IMR-90 (cell line): ENCODE results near the gene CDH7.

Experiments
- CTCF ChIP-seq: conservative IDR thresholded peaks from 2 replicates; pipeline ENCODE4 v1.5.1; 2012; ENCODE audit warnings: mild to moderate bottlenecking, low read depth, low read length, improper control_type of control experiment
- MAFK ChIP-seq: IDR thresholded peaks from 2 replicates; pipeline ENCODE4 v1.6.1; 2012; ENCODE audit warnings: low read depth, low read length, improper control_type of control experiment
- NFE2L2 ChIP-seq: fragments of 150-350 bp; IDR thresholded peaks from 2 replicates; pipeline ENCODE4 v1.6.1; 2016; ENCODE audit warnings: low read depth, mild to moderate bottlenecking, low read length
- POLR2A ChIP-seq: IDR thresholded peaks from 2 replicates; pipeline ENCODE4 v1.6.1; 2012; ENCODE audit warnings: mild to moderate bottlenecking, low read depth, low read length
- SMC3 ChIP-seq: fragments of 150-350 bp; IDR thresholded peaks from 2 replicates; pipeline ENCODE4 v1.6.1; 2016; ENCODE audit warnings: low read depth, mild to moderate bottlenecking, antibody characterized with exemption, low read length, moderate library complexity

- no peak for TF ChIP-seq CTCF
- no peak for TF ChIP-seq POLR2A
- no peak for TF ChIP-seq NFE2L2
- no peak for TF ChIP-seq MAFK
- no peak for TF ChIP-seq SMC3
Observed at GRCh38 chr18:65749841-65750240, 971 bp upstream of the CDH7 start.
